GM10248 (cell line): ENCODE measurements around the gene CUX1.
"Not testable (repeated sequence)": the region's sequence is repeated elsewhere in the genome, so short reads cannot be mapped to it uniquely, and the experiment has no call there.

ENCODE experiments used
- CTCF ChIA-PET: fragments of 300-600 bp; sonication (Branson Sonifier 250); formaldehyde crosslinking; extraction: SDS; loops from one replicate; lab custom pipeline; 2021; ENCODE audit warnings: antibody characterized with exemption; lab: Yijun Ruan, JAX
- POLR2A ChIA-PET: fragments of 350-650 bp; sonication (Branson Sonifier 250); formaldehyde crosslinking; extraction: SDS; loops from one replicate; lab custom pipeline; 2020; ENCODE audit warnings: antibody characterized with exemption; lab: Yijun Ruan, JAX
- DNase-seq: peaks from one replicate; pipeline ENCODE4 v3.0.0; 2012; ENCODE audit errors: extremely low spot score
- TF ChIP-seq, protein P1 (sequence below): IDR thresholded peaks from 2 replicates; pipeline ENCODE4 v1.5.1; 2012; ENCODE audit warnings: mild to moderate bottlenecking, low read depth; ENCODE audit errors: extremely low read depth, missing control alignments, control extremely low read depth

Gene CUX1

DNA sequence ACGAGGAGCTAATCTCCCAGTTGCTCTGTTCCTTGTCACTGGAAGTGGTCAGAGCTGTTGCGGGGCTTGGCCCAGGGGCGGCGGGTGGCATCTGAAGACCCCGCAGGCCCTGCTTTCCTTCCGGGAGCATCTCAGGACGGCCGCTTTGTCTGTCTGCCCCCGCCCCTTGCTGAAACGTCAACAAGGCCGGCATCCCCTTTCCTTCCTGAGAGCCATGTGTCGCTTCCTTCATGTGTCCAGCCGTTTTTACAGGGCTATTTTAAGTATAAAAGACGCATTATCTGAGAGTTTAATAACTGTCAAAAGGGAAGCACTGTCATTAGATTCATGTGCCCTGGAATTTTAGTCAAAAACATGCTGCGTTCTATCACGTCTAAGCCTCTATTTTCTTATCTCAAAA, 110.4 kb downstream of the CUX1 start:
- TF ChIP-seq, protein P1, sequence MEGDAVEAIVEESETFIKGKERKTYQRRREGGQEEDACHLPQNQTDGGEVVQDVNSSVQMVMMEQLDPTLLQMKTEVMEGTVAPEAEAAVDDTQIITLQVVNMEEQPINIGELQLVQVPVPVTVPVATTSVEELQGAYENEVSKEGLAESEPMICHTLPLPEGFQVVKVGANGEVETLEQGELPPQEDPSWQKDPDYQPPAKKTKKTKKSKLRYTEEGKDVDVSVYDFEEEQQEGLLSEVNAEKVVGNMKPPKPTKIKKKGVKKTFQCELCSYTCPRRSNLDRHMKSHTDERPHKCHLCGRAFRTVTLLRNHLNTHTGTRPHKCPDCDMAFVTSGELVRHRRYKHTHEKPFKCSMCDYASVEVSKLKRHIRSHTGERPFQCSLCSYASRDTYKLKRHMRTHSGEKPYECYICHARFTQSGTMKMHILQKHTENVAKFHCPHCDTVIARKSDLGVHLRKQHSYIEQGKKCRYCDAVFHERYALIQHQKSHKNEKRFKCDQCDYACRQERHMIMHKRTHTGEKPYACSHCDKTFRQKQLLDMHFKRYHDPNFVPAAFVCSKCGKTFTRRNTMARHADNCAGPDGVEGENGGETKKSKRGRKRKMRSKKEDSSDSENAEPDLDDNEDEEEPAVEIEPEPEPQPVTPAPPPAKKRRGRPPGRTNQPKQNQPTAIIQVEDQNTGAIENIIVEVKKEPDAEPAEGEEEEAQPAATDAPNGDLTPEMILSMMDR, result no peak
- DNase-seq, result no peak
- CTCF ChIA-PET, result interaction anchor here (1.4 kb wide), 1 partner anchor 8 kb away, joined by 3 read pairs; no protein-coding TSS in a partner anchor
- POLR2A ChIA-PET, result no interaction called here

DNA sequence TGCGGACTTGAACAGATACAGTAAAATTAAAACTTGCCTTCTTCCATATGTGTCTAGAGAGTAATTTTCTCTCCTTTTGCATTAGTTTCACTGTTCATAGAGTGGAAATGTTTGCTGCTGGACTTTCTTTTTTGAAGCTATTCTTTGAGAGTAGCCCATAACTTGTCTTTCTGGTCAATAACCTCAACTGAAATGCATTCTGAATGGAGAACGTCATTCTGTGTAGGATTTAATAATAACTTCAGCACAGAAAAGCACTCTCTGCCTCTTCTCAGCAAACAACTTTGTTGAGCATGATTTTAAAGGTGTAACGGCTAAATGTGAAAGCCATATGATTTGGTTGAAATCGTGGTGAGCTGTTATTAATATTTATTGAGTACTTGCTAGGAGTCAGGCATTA, 111.8 kb downstream of the CUX1 start:
- ChIA-PET POLR2A (no interaction called here), CTCF (interaction anchor here (0.9 kb wide), 1 partner anchor 11 kb away, joined by 3 read pairs; no protein-coding TSS in a partner anchor)
- DNase-seq, result no peak
- TF ChIP-seq, protein P1, result no peak

DNA sequence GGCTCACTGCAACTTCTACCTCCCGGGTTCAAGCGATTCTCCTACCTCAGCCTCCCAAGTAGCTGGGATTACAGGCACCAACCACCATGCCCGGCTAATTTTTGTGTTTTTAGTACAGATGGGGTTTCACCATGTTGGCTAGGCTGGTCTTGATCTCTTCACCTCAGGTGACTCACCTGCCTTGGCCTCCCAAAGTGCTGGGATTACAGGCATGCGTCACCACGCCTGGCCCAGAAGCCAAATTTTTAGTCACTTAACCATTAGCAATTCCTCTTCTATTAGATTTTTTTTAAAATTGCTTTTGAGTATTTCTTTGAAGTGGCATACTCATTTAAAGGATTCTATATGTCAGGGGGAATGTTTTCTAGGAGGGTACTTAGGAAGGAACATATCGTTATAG, 112.5 kb downstream of the CUX1 start:
- CTCF ChIA-PET, result interaction anchor here (0.9 kb wide), 1 partner anchor 11 kb away, joined by 3 read pairs; no protein-coding TSS in a partner anchor
- DNase-seq, POLR2A ChIA-PET: not testable (repeated sequence)

DNA sequence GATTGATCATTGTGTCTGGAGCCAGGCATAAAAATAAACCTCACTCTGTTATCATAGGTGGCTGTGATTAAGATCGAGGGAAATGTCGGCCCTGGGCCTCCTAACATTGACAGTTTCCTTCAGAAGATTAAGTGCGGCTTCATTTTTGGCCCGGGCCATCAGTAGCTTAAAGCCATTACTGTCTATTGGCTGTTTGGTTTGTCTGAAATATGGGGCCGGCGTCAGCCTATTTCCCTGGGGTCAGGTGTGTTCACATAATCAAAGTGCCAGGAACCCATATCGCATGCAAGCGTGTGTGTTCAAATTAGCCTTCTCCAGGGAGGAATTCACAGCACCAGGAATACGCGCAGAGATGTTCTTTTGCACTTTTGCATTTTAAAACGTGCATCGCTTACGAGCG, 114.7 kb downstream of the CUX1 start:
- DNase-seq, result no peak
- CTCF ChIA-PET, result no interaction called here

DNA sequence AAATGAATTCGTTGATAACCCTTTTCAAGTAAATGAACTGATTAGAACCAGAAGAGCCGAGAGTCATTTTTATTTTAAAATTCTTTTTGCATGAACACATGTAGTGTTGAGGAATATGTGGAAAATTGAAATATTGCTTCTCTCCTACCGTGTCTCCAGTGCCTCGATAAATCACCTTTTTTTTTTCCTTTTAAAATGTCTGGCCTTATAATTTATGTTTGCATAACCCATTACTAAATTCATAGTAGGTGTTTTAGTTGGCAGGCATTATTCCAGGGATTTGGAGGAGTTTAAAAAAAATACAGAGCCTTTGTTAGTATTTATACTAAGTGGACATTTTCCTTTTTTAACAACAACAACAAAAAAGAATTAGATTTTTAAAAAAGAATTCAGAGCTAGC, 115.6 kb downstream of the CUX1 start:
- no peak for DNase-seq
- CTCF ChIA-PET, result interaction anchor here (1.1 kb wide), 1 partner anchor 20 kb away, joined by 3 read pairs; no protein-coding TSS in a partner anchor
- TF ChIP-seq, protein P1, result no peak
- POLR2A ChIA-PET, result no interaction called here

More for the DNA sequence above, 114.7 kb downstream of the CUX1 start:
- POLR2A ChIA-PET, result no interaction called here
- TF ChIP-seq, protein P1, result no peak

DNA sequence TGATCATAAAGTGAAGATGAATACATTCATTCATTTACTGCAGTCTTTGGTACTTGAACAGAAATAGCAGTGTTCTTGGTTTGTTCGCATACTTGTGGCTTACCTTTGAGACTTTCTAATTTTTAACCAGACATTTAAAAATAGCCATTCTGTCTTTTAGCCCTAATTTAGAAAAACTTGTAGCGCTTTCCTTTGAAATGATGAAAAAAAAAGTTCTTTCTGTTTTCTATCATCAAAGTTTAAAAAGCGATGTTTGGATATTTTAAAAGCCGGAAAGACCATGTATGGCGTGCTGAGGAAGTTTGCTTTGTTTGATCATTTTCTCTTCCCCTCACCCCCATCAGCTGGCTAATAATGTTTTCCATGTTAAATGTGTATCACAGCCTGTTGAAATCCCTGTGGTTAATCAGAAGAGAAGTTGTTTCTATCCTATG, 116.3 kb downstream of the CUX1 start:
- CTCF ChIA-PET, result interaction anchor here (1.1 kb wide), 1 partner anchor 20 kb away, joined by 3 read pairs; no protein-coding TSS in a partner anchor

DNA sequence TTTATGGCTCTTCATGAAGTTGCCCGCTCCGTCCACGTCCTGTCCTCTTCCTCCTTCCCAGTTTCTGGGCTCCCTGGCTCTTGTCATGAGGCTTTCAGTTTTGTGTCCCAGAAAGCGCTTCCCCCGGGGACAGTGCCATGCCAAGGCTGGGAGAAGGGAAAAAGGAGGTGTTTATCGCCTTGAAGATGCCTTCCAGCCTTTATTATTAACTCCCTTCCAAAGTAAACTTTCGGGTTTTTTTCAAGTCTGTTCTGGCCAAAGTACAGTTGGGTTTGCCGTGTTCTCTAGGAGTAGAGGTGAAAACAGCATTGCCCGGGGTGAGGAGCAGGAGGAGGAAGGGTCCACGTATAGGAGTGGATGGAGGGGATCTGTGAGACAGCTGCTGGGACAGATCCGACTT, 117.2 kb downstream of the CUX1 start:
- ChIA-PET POLR2A (no interaction called here), CTCF (no interaction called here)
- no peak for DNase-seq
- TF ChIP-seq, protein P1, result no peak

More for the DNA sequence above, 116.3 kb downstream of the CUX1 start:
- TF ChIP-seq, protein P1, result no peak
- peak; percentile 57 for DNase-seq
- POLR2A ChIA-PET, result no interaction called here
